GM12801 (cell line): Measurements from ENCODE around the gene SPON2.

Experiments used
- TF ChIP-seq, protein P1 (sequence below): IDR thresholded peaks from one replicate; pipeline ENCODE4 v1.5.1; 2011; ENCODE audit warnings: control low read depth; ENCODE audit not compliant: insufficient read length; ENCODE audit errors: extremely low read depth

Gene SPON2

GRCh38 chr4:1124818-1125217, 47.6 kb downstream of the SPON2 start:
- TF ChIP-seq, protein P1, sequence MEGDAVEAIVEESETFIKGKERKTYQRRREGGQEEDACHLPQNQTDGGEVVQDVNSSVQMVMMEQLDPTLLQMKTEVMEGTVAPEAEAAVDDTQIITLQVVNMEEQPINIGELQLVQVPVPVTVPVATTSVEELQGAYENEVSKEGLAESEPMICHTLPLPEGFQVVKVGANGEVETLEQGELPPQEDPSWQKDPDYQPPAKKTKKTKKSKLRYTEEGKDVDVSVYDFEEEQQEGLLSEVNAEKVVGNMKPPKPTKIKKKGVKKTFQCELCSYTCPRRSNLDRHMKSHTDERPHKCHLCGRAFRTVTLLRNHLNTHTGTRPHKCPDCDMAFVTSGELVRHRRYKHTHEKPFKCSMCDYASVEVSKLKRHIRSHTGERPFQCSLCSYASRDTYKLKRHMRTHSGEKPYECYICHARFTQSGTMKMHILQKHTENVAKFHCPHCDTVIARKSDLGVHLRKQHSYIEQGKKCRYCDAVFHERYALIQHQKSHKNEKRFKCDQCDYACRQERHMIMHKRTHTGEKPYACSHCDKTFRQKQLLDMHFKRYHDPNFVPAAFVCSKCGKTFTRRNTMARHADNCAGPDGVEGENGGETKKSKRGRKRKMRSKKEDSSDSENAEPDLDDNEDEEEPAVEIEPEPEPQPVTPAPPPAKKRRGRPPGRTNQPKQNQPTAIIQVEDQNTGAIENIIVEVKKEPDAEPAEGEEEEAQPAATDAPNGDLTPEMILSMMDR: no peak

DNA sequence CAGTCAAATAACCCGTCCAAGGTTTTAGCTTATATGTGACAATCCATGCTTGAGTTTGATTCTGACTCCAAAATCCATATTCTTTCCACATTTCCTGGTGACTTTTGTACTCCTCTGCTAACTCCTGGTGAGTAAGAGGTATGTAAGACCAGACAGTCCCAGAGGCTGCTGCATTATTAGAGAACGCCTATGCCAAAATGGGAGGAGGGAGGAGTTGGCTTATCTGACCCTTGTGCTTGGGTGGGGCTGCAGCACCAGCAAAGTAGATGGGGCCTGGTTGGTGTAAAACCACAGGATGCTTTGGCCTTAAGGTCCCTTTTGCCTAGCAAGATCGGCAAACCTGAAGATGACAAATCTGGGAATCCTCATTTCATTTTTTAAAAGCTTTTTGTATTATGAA, 49.9 kb downstream of the SPON2 start:
- TF ChIP-seq, protein P1: no peak
